Choroid plexus epithelial cell (primary cell): Measurements from ENCODE around the gene BZW1.

Experiments
- DNase-seq: peaks from one replicate; pipeline ENCODE4 v3.0.0-alpha.2; 2010; ENCODE audit warnings: low read depth
- H3K4me3 ChIP-seq: 2 replicates; pipeline ENCODE4 v1.5.1; 2011; ENCODE audit warnings: low read depth, mild to moderate bottlenecking, control low read depth, low read length, moderate library complexity
- TF ChIP-seq, protein P1 (sequence below): conservative IDR thresholded peaks from 2 replicates; pipeline ENCODE4 v1.5.1; 2011; ENCODE audit warnings: low read depth, mild to moderate bottlenecking, control low read depth, inconsistent platforms, low read length, moderate library complexity

BZW1 gene

DNA sequence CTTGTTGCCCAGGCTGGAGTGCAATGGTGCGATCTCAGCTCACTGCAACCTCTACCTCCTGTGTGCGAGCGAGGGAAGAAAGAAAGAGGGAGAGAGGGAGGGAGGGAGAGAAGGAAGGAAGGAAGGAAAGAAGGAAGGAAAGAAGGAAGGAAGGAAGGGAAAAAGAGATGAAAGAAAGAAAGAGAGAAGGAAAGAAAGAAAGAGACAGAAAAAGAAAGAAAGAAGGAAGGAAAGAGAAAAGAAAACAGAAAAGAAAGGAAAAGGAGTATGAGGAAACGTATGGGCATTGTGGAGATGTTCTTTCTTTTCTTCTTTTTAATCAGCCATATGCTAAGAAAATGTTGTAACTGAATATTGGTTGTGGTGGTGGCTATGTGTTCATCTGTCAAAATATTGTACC is 36.2 kb downstream of the BZW1 start:
- TF ChIP-seq, protein P1, sequence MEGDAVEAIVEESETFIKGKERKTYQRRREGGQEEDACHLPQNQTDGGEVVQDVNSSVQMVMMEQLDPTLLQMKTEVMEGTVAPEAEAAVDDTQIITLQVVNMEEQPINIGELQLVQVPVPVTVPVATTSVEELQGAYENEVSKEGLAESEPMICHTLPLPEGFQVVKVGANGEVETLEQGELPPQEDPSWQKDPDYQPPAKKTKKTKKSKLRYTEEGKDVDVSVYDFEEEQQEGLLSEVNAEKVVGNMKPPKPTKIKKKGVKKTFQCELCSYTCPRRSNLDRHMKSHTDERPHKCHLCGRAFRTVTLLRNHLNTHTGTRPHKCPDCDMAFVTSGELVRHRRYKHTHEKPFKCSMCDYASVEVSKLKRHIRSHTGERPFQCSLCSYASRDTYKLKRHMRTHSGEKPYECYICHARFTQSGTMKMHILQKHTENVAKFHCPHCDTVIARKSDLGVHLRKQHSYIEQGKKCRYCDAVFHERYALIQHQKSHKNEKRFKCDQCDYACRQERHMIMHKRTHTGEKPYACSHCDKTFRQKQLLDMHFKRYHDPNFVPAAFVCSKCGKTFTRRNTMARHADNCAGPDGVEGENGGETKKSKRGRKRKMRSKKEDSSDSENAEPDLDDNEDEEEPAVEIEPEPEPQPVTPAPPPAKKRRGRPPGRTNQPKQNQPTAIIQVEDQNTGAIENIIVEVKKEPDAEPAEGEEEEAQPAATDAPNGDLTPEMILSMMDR: no peak
- no peak for DNase-seq
- H3K4me3 ChIP-seq: no peak overlapping the region

DNA sequence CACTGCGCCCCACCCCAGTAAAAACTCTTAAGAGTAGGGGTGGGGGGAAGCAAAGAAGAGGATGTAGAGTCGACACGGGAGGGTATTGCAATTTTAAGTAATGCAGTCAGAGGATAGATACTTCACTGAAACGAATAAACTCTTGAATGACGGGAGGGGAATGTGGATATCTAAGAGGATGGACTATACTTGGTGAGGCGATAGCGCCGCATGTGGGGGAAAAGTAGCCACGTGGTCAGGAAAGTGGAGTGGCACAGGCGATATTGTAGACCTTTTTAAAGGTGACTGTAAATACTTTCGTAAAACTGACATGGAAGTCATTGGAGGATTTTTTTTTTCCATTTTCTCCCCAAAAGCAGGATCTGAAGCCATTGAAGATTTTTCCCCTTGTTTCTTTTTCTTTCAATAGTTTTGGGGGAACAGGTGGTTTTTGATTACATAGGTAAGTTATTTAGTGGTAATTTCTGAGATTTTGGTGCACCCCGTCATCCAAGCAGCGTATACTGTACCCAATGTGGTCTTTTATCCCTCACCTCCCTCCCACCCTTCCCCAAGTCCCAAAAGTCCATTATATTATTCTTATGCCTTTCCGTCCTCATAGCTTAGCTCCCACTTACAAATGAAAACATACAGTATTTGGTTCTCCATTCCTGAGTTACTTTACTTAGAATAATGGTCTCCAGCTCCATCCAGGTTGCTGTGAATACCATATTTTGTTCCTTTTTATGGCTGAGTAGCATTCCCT is 39.0 kb downstream of the BZW1 start:
- TF ChIP-seq, protein P1: no peak
- H3K4me3 ChIP-seq: no peak overlapping the region
- DNase-seq: no peak

DNA sequence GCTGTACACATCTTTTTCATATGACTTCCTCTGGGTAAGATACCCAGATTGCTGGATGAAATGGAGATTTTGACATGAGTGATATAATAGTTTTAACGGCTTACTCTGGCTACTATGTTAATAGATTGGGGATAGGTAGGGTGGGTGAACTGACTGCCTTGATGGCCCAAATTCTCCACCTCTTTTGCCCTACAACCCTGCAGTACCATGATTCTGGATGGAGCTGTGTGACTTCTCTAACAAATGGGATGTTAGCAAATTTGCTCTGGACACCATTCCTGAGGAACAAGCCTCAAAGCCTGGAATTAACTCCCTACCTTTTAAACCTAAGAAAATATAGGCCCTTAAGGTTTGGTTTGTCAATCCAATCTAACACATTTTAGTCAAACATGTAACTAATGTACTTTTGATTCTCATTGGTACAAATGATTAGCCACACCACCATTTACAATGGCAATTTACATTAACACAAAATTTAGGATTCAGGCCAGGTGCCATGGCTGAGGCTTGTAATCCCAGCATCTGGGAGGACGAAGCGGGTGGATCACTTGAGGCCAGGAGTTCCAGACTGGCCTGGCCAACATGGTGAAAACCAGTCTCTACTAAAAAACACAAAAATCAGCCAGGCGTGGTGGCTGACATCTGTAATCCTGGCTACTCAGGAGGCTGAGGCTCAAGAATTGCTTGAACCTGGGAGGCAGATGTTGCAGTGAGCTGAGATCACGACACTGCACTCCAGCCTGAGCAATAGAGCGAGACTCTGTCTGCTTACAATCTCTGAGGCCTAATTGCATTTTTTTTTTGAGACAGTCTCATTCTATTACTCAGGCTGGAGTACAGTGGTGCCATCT is 39.9 kb downstream of the BZW1 start:
- DNase-seq: no peak
- H3K4me3 ChIP-seq: no peak overlapping the region
- TF ChIP-seq, protein P1: no peak

DNA sequence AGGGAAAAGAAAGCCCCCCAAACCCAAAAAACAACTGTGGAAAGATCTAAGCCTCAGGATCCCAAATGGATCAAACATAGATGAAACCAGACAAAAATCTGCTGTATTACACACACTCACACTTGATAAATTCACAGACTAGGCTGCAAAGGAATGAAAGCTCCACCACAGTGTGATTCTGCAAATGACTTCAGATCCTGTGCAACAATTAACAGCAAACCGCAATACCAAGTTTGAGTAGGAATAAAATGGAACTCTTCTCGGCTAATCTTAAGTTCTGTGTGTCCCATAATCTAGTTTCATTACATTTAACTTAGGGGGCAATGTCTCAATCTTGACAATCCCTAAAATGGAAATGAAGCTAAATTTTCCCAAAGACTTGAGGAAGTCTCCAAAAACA is 40.9 kb downstream of the BZW1 start:
- H3K4me3 ChIP-seq: no peak overlapping the region
- TF ChIP-seq, protein P1: no peak
- no peak for DNase-seq

DNA sequence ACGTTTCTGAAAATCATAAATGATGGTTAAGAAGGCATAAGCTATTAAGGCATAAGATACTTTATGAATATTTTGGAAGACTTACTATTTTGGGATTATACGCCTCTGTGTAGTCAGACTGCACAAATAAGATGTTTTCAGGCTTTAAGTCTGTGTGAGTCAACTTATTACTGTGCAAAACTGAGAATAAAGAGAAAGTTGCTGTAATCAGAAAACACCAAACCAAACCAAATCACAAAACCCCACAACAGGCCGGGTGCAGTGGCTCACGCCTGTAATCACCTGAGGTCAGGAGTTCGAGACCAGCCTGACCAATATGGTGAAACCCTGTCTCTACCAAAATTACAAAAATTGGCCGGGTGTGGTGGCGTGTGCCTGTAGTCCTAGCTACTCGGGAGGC is 45.1 kb downstream of the BZW1 start:
- no peak for DNase-seq
- no peak overlapping the region for H3K4me3 ChIP-seq
- TF ChIP-seq, protein P1: no peak

DNA sequence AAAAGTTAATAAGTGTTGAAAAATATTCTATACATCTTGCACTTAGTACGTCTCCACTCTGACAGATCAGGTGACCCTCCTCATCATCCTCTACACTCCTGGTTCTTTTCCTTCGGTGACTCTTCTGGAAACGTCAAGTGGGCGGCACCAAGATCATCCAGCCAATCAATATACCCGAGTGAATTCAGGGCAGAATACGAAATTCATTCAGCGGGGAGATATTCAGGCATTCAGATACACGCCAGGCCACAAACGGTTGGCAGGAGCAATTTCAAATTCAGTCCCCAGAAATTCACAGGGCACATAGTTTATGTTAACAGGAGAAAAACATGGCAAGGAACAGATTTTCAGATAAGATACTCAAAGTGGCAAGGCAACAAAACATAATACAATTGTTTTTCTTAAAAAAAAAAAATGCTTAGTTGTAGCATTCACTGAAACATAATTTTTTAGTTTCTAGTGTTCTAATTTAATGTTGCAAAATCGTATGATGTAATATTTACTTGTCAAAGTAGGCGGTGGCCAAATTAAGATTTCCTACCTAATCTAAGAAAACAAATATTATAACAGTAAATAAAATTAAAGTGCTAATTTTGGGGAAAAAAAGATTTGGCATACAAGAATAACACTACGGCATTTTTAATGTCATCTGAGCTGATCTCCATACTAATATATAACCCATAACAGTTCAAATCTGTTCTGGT is 48.5 kb downstream of the BZW1 start:
- peak; percentile 55 for DNase-seq
- TF ChIP-seq, protein P1: no peak
- peak overlapping the region; percentile 94 for H3K4me3 ChIP-seq
